HCEC 1CT (cell line): ENCODE results near the gene SLC5A10.

ENCODE experiments used
- DNase-seq: peaks from one replicate; pipeline ENCODE4 v3.0.0-alpha.2; 2017

SLC5A10 gene

GRCh38 chr17:18965530-18966236 lies 13.7 kb downstream of the SLC5A10 start:
- DNase-seq, result no peak

DNA sequence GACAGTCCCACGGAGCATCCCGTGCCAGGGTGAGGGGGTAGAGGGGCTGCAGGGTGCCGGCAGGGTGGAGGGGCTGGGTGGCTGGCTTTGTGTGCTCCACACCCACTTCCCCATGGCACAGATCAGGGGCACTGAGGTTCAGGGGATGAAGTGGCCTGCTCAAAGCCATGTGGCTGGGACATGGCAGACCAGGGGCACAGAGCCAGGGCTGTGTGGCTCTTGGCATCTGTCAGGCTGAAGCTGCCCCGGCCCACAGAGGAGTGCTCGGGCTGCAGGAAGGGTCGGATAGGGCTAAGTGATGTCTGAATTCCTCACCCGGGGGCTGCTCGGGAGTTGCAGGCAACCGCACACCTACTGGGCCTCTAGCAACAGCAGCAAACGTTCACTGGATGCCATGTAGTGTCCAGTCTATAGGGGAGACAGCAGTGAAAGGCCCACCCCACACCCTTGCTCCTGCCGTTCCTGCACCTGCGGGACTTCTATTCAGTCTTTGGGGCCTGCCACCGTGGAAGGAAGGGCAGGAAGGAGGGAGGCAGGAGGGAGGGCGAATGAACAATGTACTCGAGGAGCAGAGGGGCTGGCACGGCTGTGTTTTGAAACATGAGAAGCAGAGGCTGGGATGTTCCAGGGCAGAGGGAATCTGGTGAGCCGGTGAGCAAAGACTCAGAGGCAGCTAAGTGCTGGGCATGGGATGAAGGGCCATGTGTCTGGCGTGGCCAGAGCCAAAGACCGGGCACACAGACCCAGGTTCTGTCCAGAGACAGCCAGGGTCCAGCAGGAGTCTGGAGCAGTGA lies 15.1 kb downstream of the SLC5A10 start:
- DNase-seq, result no peak

- DNase-seq, result no peak
Measured at GRCh38 chr17:18967916-18968315, 16.0 kb downstream of the SLC5A10 start.

DNA sequence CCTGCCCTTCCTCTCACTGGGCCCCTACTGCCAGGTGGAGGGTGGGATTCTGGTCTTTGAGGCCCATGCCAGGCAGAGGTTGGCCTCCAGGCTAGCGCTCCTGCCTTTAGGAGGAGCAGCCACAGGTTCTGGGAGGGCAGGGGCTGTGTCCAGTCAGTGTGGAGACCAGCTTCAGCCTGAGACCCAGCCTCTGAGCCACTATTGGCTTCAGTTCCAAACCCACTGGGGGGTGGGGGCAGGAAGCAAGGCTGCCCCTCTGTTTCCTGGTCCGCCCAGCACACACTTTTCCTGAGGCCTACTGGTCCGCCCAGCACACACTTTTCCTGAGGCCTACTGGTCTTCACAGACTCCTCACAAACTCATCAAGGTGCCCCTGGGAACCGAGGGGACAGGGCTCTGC lies 16.4 kb downstream of the SLC5A10 start:
- DNase-seq, result no peak

DNA sequence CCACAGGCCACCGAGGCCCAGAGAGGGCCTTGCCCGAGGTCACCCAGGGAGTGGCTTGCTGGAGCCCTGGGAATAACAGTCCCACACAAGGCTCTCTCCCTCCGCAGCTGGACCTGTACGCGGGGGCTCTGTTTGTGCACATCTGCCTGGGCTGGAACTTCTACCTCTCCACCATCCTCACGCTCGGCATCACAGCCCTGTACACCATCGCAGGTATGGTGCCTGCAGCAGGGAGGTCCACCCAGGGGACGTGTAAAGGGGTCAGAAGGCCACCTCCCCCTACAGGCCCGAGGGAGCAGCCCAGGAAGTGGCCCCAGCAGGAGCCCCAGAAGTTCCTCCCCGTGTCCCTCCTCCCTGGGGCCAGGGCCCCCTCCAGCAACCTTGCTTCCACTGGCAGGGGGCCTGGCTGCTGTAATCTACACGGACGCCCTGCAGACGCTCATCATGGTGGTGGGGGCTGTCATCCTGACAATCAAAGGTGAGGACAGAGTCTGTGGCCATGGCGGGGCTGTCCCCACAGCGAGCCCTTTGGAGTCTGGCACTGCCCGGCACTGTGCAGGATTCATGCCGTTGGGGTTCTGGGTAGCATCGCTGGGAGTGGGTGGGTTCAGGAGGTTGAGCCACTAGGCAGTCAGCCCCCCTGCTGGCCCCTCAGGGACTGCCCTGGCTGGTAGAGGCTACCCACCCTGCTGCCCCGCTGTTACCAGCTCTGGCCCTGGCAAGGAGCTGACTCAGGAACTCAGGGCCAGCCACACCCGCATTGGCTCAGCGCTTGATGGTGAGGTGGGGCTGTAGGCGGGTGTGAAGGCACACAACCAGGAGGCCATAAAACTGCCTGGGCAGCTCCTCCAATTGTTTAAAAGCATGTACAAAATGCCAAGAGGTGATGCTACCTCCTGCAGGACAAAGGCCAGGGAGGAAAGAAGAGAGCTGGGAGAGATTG lies 17.3 kb downstream of the SLC5A10 start:
- no peak for DNase-seq

DNA sequence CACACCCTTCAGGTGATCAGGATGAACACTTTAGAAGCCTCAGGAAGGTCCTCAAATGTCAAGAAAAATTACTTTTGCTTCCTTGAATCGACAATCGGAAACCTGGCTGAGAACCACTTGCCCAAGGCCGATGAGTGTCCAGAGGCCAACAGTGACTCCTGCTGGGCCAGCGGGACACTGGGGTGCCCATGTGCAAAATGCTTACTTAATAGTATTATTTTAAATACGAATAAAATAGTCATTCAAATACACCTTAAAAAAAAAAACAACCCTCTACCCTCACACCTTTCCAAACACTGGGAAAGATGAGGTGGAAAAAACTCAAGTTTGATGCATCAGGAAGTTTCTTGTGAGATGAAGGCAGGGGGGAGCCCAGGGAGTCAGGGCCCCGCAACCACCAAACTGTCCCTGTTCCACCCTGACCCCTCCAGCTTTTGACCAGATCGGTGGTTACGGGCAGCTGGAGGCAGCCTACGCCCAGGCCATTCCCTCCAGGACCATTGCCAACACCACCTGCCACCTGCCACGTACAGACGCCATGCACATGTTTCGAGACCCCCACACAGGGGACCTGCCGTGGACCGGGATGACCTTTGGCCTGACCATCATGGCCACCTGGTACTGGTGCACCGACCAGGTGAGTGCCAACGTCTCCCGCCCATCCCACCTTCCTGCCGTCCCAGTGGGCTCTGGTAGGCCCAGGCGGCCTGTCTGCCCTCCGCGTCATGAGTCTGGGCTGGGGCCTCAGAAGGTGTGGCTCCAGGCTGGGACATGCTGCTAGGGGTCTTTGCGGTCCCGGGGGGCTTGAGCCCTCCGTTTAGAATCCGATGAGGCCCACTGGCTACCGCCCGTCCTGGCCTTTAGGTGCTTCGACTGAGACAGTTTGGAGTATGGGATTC lies 18.9 kb downstream of the SLC5A10 start:
- no peak for DNase-seq

DNA sequence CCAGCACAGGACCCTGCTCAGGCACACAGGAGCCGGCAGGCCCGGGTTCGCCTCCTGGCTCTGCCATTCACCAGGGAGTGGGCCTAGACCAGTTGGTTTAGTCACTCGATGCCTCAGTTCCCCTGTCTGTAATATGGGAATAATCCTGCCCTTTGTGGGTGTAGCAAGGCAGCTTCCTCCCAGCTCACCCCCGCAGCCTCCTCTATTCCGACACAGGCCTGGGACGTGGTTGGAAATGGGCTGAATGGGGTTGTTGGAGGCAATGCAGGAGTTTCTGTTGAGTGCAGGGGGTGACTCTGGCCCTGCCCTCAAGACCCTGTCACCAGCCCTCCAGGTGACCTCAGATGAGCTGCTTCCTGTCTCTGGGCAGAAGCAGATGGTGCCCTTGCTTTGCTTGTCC lies 19.8 kb downstream of the SLC5A10 start:
- DNase-seq, result no peak

GRCh38 chr17:18974407-18975149 lies 22.6 kb downstream of the SLC5A10 start:
- DNase-seq, result no peak

- no peak for DNase-seq
Measured at GRCh38 chr17:18975597-18975996, 23.6 kb downstream of the SLC5A10 start.

GRCh38 chr17:18976201-18976600 lies 24.2 kb downstream of the SLC5A10 start:
- no peak for DNase-seq

GRCh38 chr17:18977021-18977420 lies 25.1 kb downstream of the SLC5A10 start:
- DNase-seq, result no peak

- no peak for DNase-seq
Measured at GRCh38 chr17:18977646-18978045, 25.7 kb downstream of the SLC5A10 start.

GRCh38 chr17:18978050-18978449 lies 26.1 kb downstream of the SLC5A10 start:
- no peak for DNase-seq

- DNase-seq, result no peak
Measured at GRCh38 chr17:18978655-18979054, 26.7 kb downstream of the SLC5A10 start.

DNA sequence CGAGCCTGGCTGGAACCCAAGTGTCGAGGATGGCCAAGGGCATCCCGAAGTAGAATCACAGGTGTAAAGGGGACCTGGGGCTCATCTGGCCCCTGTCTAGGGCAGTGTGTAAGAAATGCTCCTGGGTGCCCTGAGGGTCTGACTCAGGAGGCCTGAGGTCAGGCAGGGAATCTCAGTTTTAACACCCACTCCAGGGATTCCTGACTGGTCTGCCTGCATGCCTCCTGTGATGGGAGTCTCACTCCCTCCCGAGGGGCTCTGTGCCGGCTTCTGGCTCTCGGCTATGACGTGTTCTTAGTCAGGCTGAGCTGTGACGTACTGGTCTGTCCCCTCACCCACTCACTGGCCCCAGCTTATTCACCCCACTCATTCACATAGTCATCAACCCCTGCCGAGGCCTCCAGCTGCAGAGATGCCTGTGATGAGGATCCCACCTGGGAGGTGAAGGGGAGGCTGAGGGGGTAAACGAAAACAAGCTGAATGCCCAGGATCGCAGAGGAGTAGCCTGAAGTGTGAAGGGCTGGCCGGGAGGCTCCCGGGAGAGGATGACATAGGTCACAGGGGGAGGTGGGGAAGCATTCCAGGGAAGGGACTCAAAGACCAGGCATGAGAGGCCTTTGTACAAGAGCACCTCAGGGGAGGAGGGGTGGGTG lies 28.8 kb downstream of the SLC5A10 start:
- DNase-seq, result no peak

DNA sequence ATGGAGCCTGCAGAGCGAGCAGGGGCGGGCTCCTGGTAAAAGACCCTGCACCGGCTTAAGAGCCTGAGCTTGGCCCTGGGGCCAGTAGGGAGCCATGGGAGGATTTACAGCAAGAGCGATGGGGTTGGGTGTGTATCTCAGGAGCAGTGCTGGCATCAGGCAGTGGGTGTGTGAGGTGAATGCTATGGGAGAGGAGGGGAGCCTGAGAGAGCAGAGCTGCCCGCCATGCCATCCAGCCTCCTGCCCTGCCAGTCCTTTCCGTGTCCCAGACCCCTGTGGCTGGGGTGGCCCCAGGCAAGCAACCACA lies 29.3 kb downstream of the SLC5A10 start:
- DNase-seq, result no peak

DNA sequence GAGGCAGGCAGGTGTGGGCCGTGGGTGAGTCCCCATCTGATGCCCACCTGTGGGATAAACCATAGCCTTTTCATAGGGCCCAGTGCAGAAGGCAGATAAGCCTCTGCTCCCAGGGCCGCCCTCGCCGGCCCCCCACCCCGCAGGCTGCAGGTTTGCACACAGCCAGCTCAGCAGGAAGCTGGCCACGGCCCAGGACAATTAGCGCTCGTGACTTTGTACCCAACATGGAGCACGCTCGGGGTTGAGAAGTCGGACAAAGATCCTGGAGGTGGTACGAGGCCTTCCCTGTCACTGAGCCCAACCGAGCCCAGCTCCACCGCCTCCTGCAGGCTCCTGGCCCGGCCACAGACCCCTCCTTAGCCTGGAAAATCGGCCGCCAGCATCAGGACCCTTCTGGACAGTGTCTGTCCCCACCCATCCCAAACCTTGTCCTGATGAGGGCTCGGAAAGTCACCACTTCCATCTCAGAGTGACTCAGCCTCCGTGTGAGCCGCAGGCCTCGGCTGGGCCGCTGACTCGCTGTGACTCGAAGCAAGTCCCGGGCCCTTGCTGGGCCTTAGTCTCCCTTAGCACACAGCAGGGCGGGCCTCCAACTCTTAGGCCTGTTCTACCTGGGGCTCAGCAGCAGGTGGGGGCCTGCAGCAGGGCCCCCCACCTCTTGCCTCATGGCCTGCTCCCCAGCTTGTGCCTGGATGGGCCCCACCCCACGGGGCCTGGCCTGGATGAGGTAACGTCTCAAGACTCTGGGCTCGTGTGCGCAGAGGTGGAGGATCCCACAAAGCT lies 29.9 kb downstream of the SLC5A10 start:
- DNase-seq, result peak; percentile 47

GRCh38 chr17:18984273-18985114 lies 32.5 kb downstream of the SLC5A10 start:
- DNase-seq, result no peak

DNA sequence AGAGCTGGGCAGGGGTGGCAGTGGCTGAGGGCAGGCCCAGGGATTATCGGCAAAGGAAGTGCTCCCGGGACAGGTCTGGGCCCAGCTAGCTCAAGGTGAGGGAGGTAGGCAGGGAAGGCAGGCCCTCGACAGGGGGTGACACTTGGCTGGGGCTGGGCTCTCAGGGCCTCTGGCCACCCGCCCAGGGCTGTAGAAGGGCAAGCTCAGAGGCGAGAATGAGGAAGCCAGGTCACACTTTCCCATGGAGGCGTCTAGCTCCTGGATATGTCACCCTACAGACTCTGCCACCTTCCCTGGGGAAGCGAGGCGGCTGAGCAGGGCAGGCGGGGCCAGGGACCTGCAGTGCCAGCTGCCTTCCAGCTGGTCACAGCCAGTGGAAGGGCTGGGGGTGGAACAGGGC lies 33.5 kb downstream of the SLC5A10 start:
- DNase-seq, result no peak
